ENCODE results near the gene SENP6. TPM values are rescaled to one million over a fixed set of nuclear protein-coding genes. Genes with fewer than 3 reads are reported as not detected.
"Not testable (repeated sequence)": the region's sequence is repeated elsewhere in the genome, so short reads cannot be mapped to it uniquely, and the experiment has no call there.

SENP6 gene
- polyA plus RNA-seq, 1 donor: 93.0 TPM

DNA sequence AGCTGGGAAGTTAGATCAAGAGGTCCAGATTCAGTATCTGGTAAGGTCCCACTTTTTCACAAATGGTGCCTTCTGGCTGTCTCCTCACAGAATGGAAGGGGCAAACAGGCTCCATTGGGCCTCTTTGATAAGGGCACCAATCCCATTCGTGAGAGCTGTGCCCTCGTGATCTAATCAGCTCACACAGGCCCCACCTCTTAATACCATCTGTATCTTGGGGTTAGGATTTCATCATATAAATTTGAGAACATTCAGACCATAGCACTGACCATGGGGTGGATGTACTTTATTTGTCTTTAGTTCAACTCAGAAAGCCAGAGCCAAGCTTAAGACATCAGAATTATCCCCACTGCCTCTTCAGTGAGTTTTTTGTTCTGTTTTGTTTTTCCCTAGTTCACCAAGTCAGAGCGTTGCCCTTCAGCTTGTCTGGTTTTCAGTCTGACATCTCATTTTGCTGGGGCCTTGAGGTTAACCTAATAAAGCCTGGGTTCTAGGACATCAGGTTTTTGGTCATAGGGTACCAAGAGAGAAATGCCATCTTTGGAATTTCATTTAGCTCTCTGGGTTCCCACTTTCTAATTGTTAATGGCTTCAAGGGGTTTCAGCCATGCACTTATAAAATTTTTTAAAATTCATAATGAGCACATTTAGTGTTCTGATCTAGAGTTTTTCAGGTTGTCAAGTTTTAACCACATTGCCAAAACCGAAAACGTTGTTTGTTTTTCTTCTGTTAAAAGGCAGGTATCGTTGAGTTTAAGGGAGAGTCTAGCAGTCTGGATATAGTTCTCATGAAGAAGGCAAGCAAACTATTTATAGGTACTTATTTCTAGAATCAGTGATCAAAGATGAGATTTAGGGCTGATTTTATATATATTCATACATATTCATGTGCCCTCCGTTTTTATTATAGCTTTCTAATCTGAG lies 19.0 kb downstream of the SENP6 start:
- DNase-seq: no peak
- WGBS (ENCODE audit: insufficient coverage, low lambda C conversion rate): 60% methylated on average over 1 of the region's 7 CpGs
- Histone ChIP-seq H3K4me1 (ENCODE audit: control insufficient read depth, insufficient read depth, low read length) (peaks cover 2% of the 10 kb centered on the region), H3K27me3 (ENCODE audit: control insufficient read depth, insufficient read depth, low read length) (no peaks in the 10 kb centered on the region), H3K9me3 (ENCODE audit: control insufficient read depth, low read depth, low read length) (no peaks in the 10 kb centered on the region), H3K36me3 (ENCODE audit: control insufficient read depth, insufficient read depth, low read length) (peaks cover 12% of the 10 kb centered on the region), H3K4me3 (ENCODE audit: low read length) (no peak overlapping the region), H3K27ac (ENCODE audit: low read length) (no peak overlapping the region)

GRCh38 chr6:75621846-75622245 lies 20.2 kb downstream of the SENP6 start:
- DNase-seq: no peak
- Histone ChIP-seq H3K27me3 (ENCODE audit: control insufficient read depth, insufficient read depth, low read length) (no peaks in the 10 kb centered on the region), H3K27ac (ENCODE audit: low read length) (no peak overlapping the region), H3K4me3 (ENCODE audit: low read length) (no peak overlapping the region), H3K4me1 (ENCODE audit: control insufficient read depth, insufficient read depth, low read length) (peaks cover 2% of the 10 kb centered on the region), H3K9me3 (ENCODE audit: control insufficient read depth, low read depth, low read length) (no peaks in the 10 kb centered on the region), H3K36me3 (ENCODE audit: control insufficient read depth, insufficient read depth, low read length) (peaks cover 17% of the 10 kb centered on the region)

DNA sequence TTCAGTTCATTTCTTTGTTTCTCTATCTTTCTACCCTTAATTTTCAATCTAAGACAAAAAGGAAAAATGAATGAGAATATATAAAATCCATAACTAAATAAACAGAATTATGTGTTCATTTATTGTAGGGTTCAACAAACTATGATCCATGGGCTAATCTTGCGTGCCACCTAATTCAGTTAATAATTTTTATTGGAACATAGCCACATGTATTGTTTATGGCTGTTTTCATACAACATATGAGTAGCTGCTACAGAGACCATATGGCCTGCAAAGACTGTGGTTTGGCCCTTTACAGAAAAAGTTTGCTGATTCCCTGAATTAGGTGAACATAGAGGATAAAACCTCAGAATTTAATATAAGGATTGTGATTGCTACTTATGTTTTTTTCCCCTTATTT lies 21.8 kb downstream of the SENP6 start:
- Histone ChIP-seq H3K9me3 (ENCODE audit: control insufficient read depth, low read depth, low read length) (no peaks in the 10 kb centered on the region), H3K27me3 (ENCODE audit: control insufficient read depth, insufficient read depth, low read length) (no peaks in the 10 kb centered on the region), H3K4me3 (ENCODE audit: low read length) (no peak overlapping the region), H3K36me3 (ENCODE audit: control insufficient read depth, insufficient read depth, low read length) (peaks cover 23% of the 10 kb centered on the region), H3K27ac (ENCODE audit: low read length) (no peak overlapping the region), H3K4me1 (ENCODE audit: control insufficient read depth, insufficient read depth, low read length) (peaks cover 2% of the 10 kb centered on the region)
- whole genome bisulfite sequencing (ENCODE audit: insufficient coverage, low lambda C conversion rate): no CpG with 5 or more reads among the region's 1 CpG
- DNase-seq: no peak

DNA sequence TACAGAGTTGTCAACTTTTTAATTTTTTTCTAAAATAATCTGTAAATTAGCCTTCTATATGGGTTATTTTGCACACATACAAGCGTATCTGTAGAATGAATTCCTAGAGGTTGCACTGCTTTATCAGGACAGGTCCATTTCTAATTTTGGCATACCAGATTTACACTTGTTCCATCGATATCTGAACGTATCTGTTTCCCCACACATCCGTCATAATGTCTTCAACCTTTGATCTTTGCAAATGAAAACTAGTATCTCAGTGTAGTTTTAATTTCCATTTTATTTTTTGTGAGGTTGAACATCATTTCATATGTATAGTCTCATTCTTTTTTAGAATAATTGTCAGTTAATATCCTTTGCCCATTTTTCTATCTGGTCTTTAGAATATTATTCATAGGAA lies 22.7 kb downstream of the SENP6 start:
- H3K36me3 ChIP-seq (ENCODE audit: control insufficient read depth, insufficient read depth, low read length): peaks cover 26% of the 10 kb centered on the region
- H3K4me3 ChIP-seq (ENCODE audit: low read length): no peak overlapping the region
- no peaks in the 10 kb centered on the region for H3K27me3 ChIP-seq (ENCODE audit: control insufficient read depth, insufficient read depth, low read length)
- H3K4me1 ChIP-seq (ENCODE audit: control insufficient read depth, insufficient read depth, low read length): peaks cover 2% of the 10 kb centered on the region
- no peak for DNase-seq
- H3K9me3 ChIP-seq (ENCODE audit: control insufficient read depth, low read depth, low read length): no peaks in the 10 kb centered on the region
- 76% methylated on average over 4 of the region's 4 CpGs for WGBS (ENCODE audit: insufficient coverage, low lambda C conversion rate)
- no peak overlapping the region for H3K27ac ChIP-seq (ENCODE audit: low read length)

DNA sequence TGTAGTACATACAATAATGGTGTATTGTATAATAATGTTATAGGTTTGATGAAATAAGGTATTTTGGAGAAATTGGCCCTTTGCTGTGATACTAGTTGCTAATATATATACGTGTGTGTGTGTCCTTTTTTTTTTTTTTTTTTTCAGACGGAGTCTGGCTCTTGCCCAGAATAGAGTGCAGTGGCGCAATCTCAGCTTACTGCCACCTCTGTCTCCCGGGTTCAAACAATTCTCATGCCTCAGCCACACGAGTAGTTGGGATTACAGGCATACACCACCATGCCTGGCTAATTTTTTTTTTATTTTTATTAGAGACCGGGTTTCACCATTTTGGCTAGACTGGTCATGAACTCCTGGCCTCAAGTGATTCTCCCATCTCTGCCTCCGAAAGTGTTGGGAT lies 23.3 kb downstream of the SENP6 start:
- Histone ChIP-seq H3K9me3 (ENCODE audit: control insufficient read depth, low read depth, low read length) (no peaks in the 10 kb centered on the region), H3K27me3 (ENCODE audit: control insufficient read depth, insufficient read depth, low read length) (no peaks in the 10 kb centered on the region), H3K36me3 (ENCODE audit: control insufficient read depth, insufficient read depth, low read length) (peaks cover 28% of the 10 kb centered on the region), H3K4me3 (ENCODE audit: low read length) (no peak overlapping the region), H3K4me1 (ENCODE audit: control insufficient read depth, insufficient read depth, low read length) (peaks cover 2% of the 10 kb centered on the region), H3K27ac (ENCODE audit: low read length) (no peak overlapping the region)
- DNase-seq: no peak
- WGBS (ENCODE audit: insufficient coverage, low lambda C conversion rate): 100% methylated on average over 3 of the region's 7 CpGs

DNA sequence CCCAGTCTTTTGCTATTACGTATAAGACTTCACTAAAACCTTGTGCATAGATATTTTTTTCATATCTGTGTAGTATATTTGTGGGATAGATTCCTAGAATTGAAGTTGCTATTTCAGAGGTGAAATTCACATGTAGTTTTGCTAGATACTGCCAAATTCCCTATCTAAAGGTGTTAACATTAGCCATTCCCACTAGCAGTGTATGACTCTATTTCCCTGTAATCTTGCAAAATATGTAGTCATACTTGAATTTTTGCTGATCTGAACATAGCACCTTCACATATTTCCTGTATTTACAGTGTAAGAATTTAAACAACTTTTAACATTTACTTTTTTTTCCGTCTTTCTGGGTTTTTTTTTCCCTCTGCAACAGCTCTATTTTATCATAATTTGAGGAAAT lies 24.9 kb downstream of the SENP6 start:
- peaks cover 33% of the 10 kb centered on the region for H3K36me3 ChIP-seq (ENCODE audit: control insufficient read depth, insufficient read depth, low read length)
- no peaks in the 10 kb centered on the region for H3K4me1 ChIP-seq (ENCODE audit: control insufficient read depth, insufficient read depth, low read length)
- no peak overlapping the region for H3K4me3 ChIP-seq (ENCODE audit: low read length)
- H3K9me3 ChIP-seq (ENCODE audit: control insufficient read depth, low read depth, low read length): no peaks in the 10 kb centered on the region
- no peak overlapping the region for H3K27ac ChIP-seq (ENCODE audit: low read length)
- H3K27me3 ChIP-seq (ENCODE audit: control insufficient read depth, insufficient read depth, low read length): no peaks in the 10 kb centered on the region
- DNase-seq: no peak
- 92% methylated on average over 2 of the region's 2 CpGs for WGBS (ENCODE audit: insufficient coverage, low lambda C conversion rate)

- not testable (repeated sequence) for H3K27me3 ChIP-seq (ENCODE audit: control insufficient read depth, insufficient read depth, low read length); H3K4me1 ChIP-seq (ENCODE audit: control insufficient read depth, insufficient read depth, low read length); H3K4me3 ChIP-seq (ENCODE audit: low read length); H3K27ac ChIP-seq (ENCODE audit: low read length); H3K9me3 ChIP-seq (ENCODE audit: control insufficient read depth, low read depth, low read length); DNase-seq
- H3K36me3 ChIP-seq (ENCODE audit: control insufficient read depth, insufficient read depth, low read length): peaks cover 33% of the 10 kb centered on the region
- WGBS (ENCODE audit: insufficient coverage, low lambda C conversion rate): 100% methylated on average over 6 of the region's 9 CpGs
These were observed 26.0 kb downstream of the SENP6 start for GRCh38 chr6:75627708-75628107.

GRCh38 chr6:75631859-75632635 lies 30.4 kb downstream of the SENP6 start:
- DNase-seq: no peak
- peaks cover 25% of the 10 kb centered on the region for H3K36me3 ChIP-seq (ENCODE audit: control insufficient read depth, insufficient read depth, low read length)
- no peaks in the 10 kb centered on the region for H3K4me1 ChIP-seq (ENCODE audit: control insufficient read depth, insufficient read depth, low read length)
- WGBS (ENCODE audit: insufficient coverage, low lambda C conversion rate): 94% methylated on average over 3 of the region's 5 CpGs
- no peaks in the 10 kb centered on the region for H3K27me3 ChIP-seq (ENCODE audit: control insufficient read depth, insufficient read depth, low read length)
- no peaks in the 10 kb centered on the region for H3K9me3 ChIP-seq (ENCODE audit: control insufficient read depth, low read depth, low read length)
- H3K27ac ChIP-seq (ENCODE audit: low read length): no peak overlapping the region
- H3K4me3 ChIP-seq (ENCODE audit: low read length): no peak overlapping the region

DNA sequence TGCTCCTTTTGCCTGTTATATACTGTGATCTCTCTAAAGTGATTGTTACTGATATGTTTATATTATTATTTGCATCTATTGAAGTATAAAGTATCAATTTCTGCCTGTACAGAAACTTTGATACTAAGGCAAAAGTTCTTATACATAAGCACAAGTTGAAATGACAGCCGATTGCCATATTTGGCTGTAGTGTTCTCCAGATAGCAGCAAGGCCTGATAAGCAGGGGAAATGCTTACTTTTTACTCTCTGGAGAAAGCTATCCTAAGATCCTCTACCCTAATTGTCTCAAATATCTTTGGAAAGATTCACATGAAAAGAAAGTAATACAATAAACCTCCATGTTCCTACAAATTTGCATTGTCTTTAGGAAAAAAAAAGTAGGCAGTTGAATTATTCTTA lies 31.4 kb downstream of the SENP6 start:
- no peak for DNase-seq
- Histone ChIP-seq H3K4me1 (ENCODE audit: control insufficient read depth, insufficient read depth, low read length) (no peaks in the 10 kb centered on the region), H3K27me3 (ENCODE audit: control insufficient read depth, insufficient read depth, low read length) (no peaks in the 10 kb centered on the region), H3K9me3 (ENCODE audit: control insufficient read depth, low read depth, low read length) (no peaks in the 10 kb centered on the region), H3K4me3 (ENCODE audit: low read length) (no peak overlapping the region), H3K36me3 (ENCODE audit: control insufficient read depth, insufficient read depth, low read length) (peaks cover 25% of the 10 kb centered on the region), H3K27ac (ENCODE audit: low read length) (no peak overlapping the region)
- no CpG with 5 or more reads among the region's 1 CpG for WGBS (ENCODE audit: insufficient coverage, low lambda C conversion rate)

- 100% methylated on average over 2 of the region's 5 CpGs for WGBS (ENCODE audit: insufficient coverage, low lambda C conversion rate)
- H3K4me3 ChIP-seq (ENCODE audit: low read length): no peak overlapping the region
These were observed 40.6 kb downstream of the SENP6 start for GRCh38 chr6:75642311-75642710.

More at GRCh38 chr6:75642311-75642710, 40.6 kb downstream of the SENP6 start:
- no peak for DNase-seq
- Histone ChIP-seq H3K9me3 (ENCODE audit: control insufficient read depth, low read depth, low read length) (no peaks in the 10 kb centered on the region), H3K36me3 (ENCODE audit: control insufficient read depth, insufficient read depth, low read length) (peaks cover 24% of the 10 kb centered on the region), H3K27ac (ENCODE audit: low read length) (no peak overlapping the region), H3K27me3 (ENCODE audit: control insufficient read depth, insufficient read depth, low read length) (no peaks in the 10 kb centered on the region), H3K4me1 (ENCODE audit: control insufficient read depth, insufficient read depth, low read length) (no peaks in the 10 kb centered on the region)

Measured in large intestine (tissue), 3 donors.